ENCODE results near the gene ATP5F1D. TPM values are rescaled to one million over a fixed set of nuclear protein-coding genes. Genes with fewer than 3 reads are reported as not detected.
A peak's percentile ranks its signal among the peaks of the same experiment; 100 is the strongest.

The ATP5F1D gene
- total and polyA plus RNA-seq, 2 of the 13 experiments (the other 11 are each of a cell fraction or from before 2014, with no cell fraction given) = 39.4 to 78.7 TPM

- TF ChIP-seq ZBTB42 (CRISPR knock-in tag; IDR thresholded peaks at IDR 0.05) (0 out of 2 replicates have a peak, but pooled peaks have one; percentile 18), SNAI1 (CRISPR knock-in tag; IDR thresholded peaks at IDR 0.05; ENCODE audit: borderline replicate concordance) (no peak), MLLT10 (CRISPR knock-in tag; IDR thresholded peaks at IDR 0.05) (no peak), ZFX (CRISPR knock-in tag; IDR thresholded peaks at IDR 0.05; ENCODE audit: low read depth) (peak; percentile 42), SATB2 (CRISPR knock-in tag; IDR thresholded peaks at IDR 0.05) (no peak), LCORL (IDR thresholded peaks at IDR 0.05) (no peak), LCORL (CRISPR knock-in tag; IDR thresholded peaks at IDR 0.05) (peak; percentile 1), ZNF549 (CRISPR knock-in tag; IDR thresholded peaks at IDR 0.05) (no peak), HNRNPUL1 (IDR thresholded peaks at IDR 0.05; ENCODE audit: low read depth, low read length) (no peak), GPN1 (CRISPR knock-in tag; IDR thresholded peaks at IDR 0.05; ENCODE audit: borderline replicate concordance) (no peak), SIN3B (IDR thresholded peaks at IDR 0.05; ENCODE audit: low read length) (0 out of 2 replicates have a peak, but pooled peaks have one; percentile 31), RBM22 (optimal IDR thresholded peaks at IDR 0.05; ENCODE audit: low read length) (no peak), ZNF7 (CRISPR knock-in tag; IDR thresholded peaks at IDR 0.05) (no peak), DNMT1 (CRISPR knock-in tag; IDR thresholded peaks at IDR 0.05) (no peak), CHCHD3 (CRISPR knock-in tag; IDR thresholded peaks at IDR 0.05) (no peak), ZNF510 (CRISPR knock-in tag; IDR thresholded peaks at IDR 0.05; ENCODE audit: low read depth) (no peak), NR2F6 (IDR thresholded peaks at IDR 0.05) (no peak), NR2F6 (CRISPR knock-in tag; IDR thresholded peaks at IDR 0.05) (0 out of 2 replicates have a peak, but pooled peaks have one; percentile 3), RBM39 (IDR thresholded peaks at IDR 0.05; ENCODE audit: low read depth, low read length, poor library complexity, severe bottlenecking) (no peak), THRA (CRISPR knock-in tag; IDR thresholded peaks at IDR 0.05; ENCODE audit: borderline replicate concordance) (no peak), KLF11 (CRISPR knock-in tag; IDR thresholded peaks at IDR 0.05) (no peak), FOXK1 (CRISPR knock-in tag; IDR thresholded peaks at IDR 0.05; ENCODE audit: borderline replicate concordance, low read depth) (no peak), ZNF629 (CRISPR knock-in tag; conservative IDR thresholded peaks at IDR 0.05) (no peak), CREB1 (IDR thresholded peaks at IDR 0.05) (peak; percentile 94), CREB1 (CRISPR knock-in tag; IDR thresholded peaks at IDR 0.05) (peak; percentile 30; the same call in 1 of the 2 replicates), ZBTB33 (CRISPR knock-in tag; IDR thresholded peaks at IDR 0.05) (no peak), ZBTB3 (CRISPR knock-in tag; IDR thresholded peaks at IDR 0.05; ENCODE audit: borderline replicate concordance, low read depth) (no peak), NR2C2 (CRISPR knock-in tag; IDR thresholded peaks at IDR 0.05; ENCODE audit: borderline replicate concordance) (no peak), ZNF724P (CRISPR knock-in tag; IDR thresholded peaks at IDR 0.05; ENCODE audit: borderline replicate concordance) (no peak; the same call in 1 of the 2 replicates)
Measured at GRCh38 chr19:1260749-1261537, 19.4 kb downstream of the ATP5F1D start (continued).

Measured in HepG2 (cell line).